HepG2 (cell line): ENCODE data around the gene VCPKMT. TPM values are rescaled to one million over a fixed set of nuclear protein-coding genes. Genes with fewer than 3 reads are reported as not detected.

Source experiments
- CC2D1A ChIP-seq: sonication (generic); formaldehyde crosslinking; IDR thresholded peaks from 2 replicates; pipeline ENCODE4 v1.8.1; 2023; ENCODE audit warnings: mild to moderate bottlenecking, missing genetic modification reagents
- ETV5 ChIP-seq: IDR thresholded peaks from 2 replicates; pipeline ENCODE4 v1.6.1; 2018; ENCODE audit warnings: missing biosample characterization, missing genetic modification reagents, inconsistent platforms, borderline replicate concordance
- JARID2 ChIP-seq: sonication (generic); formaldehyde crosslinking; IDR thresholded peaks from 2 replicates; pipeline ENCODE4 v1.8.1; 2023; ENCODE audit warnings: missing genetic modification reagents, inconsistent platforms; ENCODE audit not compliant: insufficient replicate concordance
- MAFK ChIP-seq, 2 experiments: IDR thresholded peaks in 1 of 2; conservative IDR thresholded peaks in 1 of 2; 2 replicates each; pipeline ENCODE4 v1.6.1; 2011; ENCODE audit warnings: improper control_type of control experiment in 2 of 2, low read length in 2 of 2
- NFE2 ChIP-seq: sonication (generic); formaldehyde crosslinking; IDR thresholded peaks from 2 replicates; pipeline ENCODE4 v1.4.0; 2020; ENCODE audit warnings: missing genetic modification reagents
- NPAS2 ChIP-seq: sonication (generic); formaldehyde crosslinking; IDR thresholded peaks from 2 replicates; pipeline ENCODE4 v1.8.0; 2022; ENCODE audit warnings: mild to moderate bottlenecking, missing genetic modification reagents, borderline replicate concordance
- ONECUT2 ChIP-seq: sonication (generic); formaldehyde crosslinking; IDR thresholded peaks from 2 replicates; pipeline ENCODE4 v1.4.0; 2020; ENCODE audit warnings: missing genetic modification reagents
- PAF1 ChIP-seq: IDR thresholded peaks from 2 replicates; pipeline ENCODE4 v1.6.1; 2016; ENCODE audit warnings: missing genetic modification reagents, missing compliant biosample characterization
- ZNF230 ChIP-seq: sonication (generic); formaldehyde crosslinking; IDR thresholded peaks from 2 replicates; pipeline ENCODE4 v1.4.0; 2020; ENCODE audit warnings: mild to moderate bottlenecking, missing genetic modification reagents
- ZNF251 ChIP-seq: sonication (generic); formaldehyde crosslinking; IDR thresholded peaks from 2 replicates; pipeline ENCODE4 v1.9.0; 2021; ENCODE audit warnings: mild to moderate bottlenecking, missing genetic modification reagents
- ZNF264 ChIP-seq: sonication (generic); formaldehyde crosslinking; IDR thresholded peaks from 2 replicates; pipeline ENCODE4 v1.4.0; 2020; ENCODE audit warnings: missing genetic modification reagents
- ZNF562 ChIP-seq: sonication (generic); formaldehyde crosslinking; IDR thresholded peaks from 2 replicates; pipeline ENCODE4 v1.8.0; 2022; ENCODE audit warnings: missing genetic modification reagents, borderline replicate concordance
- polyA plus RNA-seq, 8 experiments: library from polyadenylated mRNA; depleted of rRNA in 3 of 8; stranded (reverse) in 7 of 8; unstranded in 1 of 8; fragments of >200 nt; fragmentation: Illumina TruSeq in 4 of 8; extraction: Trizol in 4 of 8; gene quantifications; 2 replicates each; pipeline versions ENCODE4 v1.2.1 to v1.2.3, GENCODE V29; 2011 to 2016; ENCODE audit warnings: low read depth in 4 of 8, missing spikeins in 1 of 8, mixed read lengths in 1 of 8; ENCODE audit not compliant: insufficient read depth in 1 of 8
- total RNA-seq, 5 experiments: library from RNA; depleted of rRNA; stranded (reverse); fragments of >200 nt; fragmentation: Illumina TruSeq; extraction: Trizol; gene quantifications; 2 replicates each; pipeline ENCODE4 v1.2.3, GENCODE V29; 2016; ENCODE audit warnings: low read depth in 1 of 5
- TF ChIP-seq, protein P1 (sequence below): IDR thresholded peaks from 2 replicates; pipeline ENCODE4 v1.4.0; 2020; ENCODE audit warnings: mild to moderate bottlenecking, missing genetic modification reagents
- TF ChIP-seq, protein P2 (sequence below): sonication (generic); formaldehyde crosslinking; IDR thresholded peaks from 2 replicates; pipeline ENCODE4 v1.4.0; 2020; ENCODE audit warnings: missing genetic modification reagents
- TF ChIP-seq, protein P3 (sequence below): sonication (generic); formaldehyde crosslinking; IDR thresholded peaks from 2 replicates; pipeline ENCODE4 v1.4.0; 2020; ENCODE audit warnings: missing genetic modification reagents
- TF ChIP-seq, protein P4 (sequence below): sonication (generic); formaldehyde crosslinking; IDR thresholded peaks from 2 replicates; pipeline ENCODE4 v1.4.0; 2020; ENCODE audit warnings: missing genetic modification reagents, borderline replicate concordance

Gene VCPKMT
- total and polyA plus RNA-seq, 2 of the 13 experiments (the other 11 are each of a cell fraction or from before 2014, with no cell fraction given), result 3.9 to 5.4 TPM

GRCh38 chr14:50062438-50063085 is 53.8 kb downstream of the VCPKMT start (continued):
- TF ChIP-seq, protein P1, sequence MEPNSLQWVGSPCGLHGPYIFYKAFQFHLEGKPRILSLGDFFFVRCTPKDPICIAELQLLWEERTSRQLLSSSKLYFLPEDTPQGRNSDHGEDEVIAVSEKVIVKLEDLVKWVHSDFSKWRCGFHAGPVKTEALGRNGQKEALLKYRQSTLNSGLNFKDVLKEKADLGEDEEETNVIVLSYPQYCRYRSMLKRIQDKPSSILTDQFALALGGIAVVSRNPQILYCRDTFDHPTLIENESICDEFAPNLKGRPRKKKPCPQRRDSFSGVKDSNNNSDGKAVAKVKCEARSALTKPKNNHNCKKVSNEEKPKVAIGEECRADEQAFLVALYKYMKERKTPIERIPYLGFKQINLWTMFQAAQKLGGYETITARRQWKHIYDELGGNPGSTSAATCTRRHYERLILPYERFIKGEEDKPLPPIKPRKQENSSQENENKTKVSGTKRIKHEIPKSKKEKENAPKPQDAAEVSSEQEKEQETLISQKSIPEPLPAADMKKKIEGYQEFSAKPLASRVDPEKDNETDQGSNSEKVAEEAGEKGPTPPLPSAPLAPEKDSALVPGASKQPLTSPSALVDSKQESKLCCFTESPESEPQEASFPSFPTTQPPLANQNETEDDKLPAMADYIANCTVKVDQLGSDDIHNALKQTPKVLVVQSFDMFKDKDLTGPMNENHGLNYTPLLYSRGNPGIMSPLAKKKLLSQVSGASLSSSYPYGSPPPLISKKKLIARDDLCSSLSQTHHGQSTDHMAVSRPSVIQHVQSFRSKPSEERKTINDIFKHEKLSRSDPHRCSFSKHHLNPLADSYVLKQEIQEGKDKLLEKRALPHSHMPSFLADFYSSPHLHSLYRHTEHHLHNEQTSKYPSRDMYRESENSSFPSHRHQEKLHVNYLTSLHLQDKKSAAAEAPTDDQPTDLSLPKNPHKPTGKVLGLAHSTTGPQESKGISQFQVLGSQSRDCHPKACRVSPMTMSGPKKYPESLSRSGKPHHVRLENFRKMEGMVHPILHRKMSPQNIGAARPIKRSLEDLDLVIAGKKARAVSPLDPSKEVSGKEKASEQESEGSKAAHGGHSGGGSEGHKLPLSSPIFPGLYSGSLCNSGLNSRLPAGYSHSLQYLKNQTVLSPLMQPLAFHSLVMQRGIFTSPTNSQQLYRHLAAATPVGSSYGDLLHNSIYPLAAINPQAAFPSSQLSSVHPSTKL (CRISPR knock-in tag), result peak; percentile 48
- no peak for TF ChIP-seq ZNF264 (CRISPR knock-in tag)
- TF ChIP-seq ZNF251, result no peak
- TF ChIP-seq JARID2 (CRISPR knock-in tag), result no peak
- no peak for TF ChIP-seq ONECUT2 (CRISPR knock-in tag)
- no peak for TF ChIP-seq ETV5
- TF ChIP-seq, protein P2, sequence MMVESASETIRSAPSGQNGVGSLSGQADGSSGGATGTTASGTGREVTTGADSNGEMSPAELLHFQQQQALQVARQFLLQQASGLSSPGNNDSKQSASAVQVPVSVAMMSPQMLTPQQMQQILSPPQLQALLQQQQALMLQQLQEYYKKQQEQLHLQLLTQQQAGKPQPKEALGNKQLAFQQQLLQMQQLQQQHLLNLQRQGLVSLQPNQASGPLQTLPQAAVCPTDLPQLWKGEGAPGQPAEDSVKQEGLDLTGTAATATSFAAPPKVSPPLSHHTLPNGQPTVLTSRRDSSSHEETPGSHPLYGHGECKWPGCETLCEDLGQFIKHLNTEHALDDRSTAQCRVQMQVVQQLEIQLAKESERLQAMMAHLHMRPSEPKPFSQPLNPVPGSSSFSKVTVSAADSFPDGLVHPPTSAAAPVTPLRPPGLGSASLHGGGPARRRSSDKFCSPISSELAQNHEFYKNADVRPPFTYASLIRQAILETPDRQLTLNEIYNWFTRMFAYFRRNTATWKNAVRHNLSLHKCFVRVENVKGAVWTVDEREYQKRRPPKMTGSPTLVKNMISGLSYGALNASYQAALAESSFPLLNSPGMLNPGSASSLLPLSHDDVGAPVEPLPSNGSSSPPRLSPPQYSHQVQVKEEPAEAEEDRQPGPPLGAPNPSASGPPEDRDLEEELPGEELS (CRISPR knock-in tag), result no peak
- TF ChIP-seq, protein P3, sequence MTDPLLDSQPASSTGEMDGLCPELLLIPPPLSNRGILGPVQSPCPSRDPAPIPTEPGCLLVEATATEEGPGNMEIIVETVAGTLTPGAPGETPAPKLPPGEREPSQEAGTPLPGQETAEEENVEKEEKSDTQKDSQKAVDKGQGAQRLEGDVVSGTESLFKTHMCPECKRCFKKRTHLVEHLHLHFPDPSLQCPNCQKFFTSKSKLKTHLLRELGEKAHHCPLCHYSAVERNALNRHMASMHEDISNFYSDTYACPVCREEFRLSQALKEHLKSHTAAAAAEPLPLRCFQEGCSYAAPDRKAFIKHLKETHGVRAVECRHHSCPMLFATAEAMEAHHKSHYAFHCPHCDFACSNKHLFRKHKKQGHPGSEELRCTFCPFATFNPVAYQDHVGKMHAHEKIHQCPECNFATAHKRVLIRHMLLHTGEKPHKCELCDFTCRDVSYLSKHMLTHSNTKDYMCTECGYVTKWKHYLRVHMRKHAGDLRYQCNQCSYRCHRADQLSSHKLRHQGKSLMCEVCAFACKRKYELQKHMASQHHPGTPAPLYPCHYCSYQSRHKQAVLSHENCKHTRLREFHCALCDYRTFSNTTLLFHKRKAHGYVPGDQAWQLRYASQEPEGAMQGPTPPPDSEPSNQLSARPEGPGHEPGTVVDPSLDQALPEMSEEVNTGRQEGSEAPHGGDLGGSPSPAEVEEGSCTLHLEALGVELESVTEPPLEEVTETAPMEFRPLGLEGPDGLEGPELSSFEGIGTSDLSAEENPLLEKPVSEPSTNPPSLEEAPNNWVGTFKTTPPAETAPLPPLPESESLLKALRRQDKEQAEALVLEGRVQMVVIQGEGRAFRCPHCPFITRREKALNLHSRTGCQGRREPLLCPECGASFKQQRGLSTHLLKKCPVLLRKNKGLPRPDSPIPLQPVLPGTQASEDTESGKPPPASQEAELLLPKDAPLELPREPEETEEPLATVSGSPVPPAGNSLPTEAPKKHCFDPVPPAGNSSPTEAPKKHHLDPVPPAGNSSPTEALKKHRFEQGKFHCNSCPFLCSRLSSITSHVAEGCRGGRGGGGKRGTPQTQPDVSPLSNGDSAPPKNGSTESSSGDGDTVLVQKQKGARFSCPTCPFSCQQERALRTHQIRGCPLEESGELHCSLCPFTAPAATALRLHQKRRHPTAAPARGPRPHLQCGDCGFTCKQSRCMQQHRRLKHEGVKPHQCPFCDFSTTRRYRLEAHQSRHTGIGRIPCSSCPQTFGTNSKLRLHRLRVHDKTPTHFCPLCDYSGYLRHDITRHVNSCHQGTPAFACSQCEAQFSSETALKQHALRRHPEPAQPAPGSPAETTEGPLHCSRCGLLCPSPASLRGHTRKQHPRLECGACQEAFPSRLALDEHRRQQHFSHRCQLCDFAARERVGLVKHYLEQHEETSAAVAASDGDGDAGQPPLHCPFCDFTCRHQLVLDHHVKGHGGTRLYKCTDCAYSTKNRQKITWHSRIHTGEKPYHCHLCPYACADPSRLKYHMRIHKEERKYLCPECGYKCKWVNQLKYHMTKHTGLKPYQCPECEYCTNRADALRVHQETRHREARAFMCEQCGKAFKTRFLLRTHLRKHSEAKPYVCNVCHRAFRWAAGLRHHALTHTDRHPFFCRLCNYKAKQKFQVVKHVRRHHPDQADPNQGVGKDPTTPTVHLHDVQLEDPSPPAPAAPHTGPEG (CRISPR knock-in tag), result no peak
- TF ChIP-seq ZNF230 (CRISPR knock-in tag), result no peak
- TF ChIP-seq PAF1 (CRISPR knock-in tag), result no peak
- TF ChIP-seq CC2D1A, result no peak
- TF ChIP-seq ZNF562 (CRISPR knock-in tag), result no peak
- no peak for TF ChIP-seq MAFK (conservative IDR thresholded peaks at IDR 0.05 in 1 of 2, IDR thresholded peaks at IDR 0.05 in 1 of 2; ENCODE audit: low read length in 2 of 2)
- TF ChIP-seq NFE2 (CRISPR knock-in tag), result no peak
- TF ChIP-seq, protein P4, sequence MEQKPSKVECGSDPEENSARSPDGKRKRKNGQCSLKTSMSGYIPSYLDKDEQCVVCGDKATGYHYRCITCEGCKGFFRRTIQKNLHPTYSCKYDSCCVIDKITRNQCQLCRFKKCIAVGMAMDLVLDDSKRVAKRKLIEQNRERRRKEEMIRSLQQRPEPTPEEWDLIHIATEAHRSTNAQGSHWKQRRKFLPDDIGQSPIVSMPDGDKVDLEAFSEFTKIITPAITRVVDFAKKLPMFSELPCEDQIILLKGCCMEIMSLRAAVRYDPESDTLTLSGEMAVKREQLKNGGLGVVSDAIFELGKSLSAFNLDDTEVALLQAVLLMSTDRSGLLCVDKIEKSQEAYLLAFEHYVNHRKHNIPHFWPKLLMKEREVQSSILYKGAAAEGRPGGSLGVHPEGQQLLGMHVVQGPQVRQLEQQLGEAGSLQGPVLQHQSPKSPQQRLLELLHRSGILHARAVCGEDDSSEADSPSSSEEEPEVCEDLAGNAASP (CRISPR knock-in tag), result no peak
- no peak for TF ChIP-seq NPAS2
